Inflammatory macrophage treated with lipopolysaccharide for 4 hours (primary cell): ENCODE results near the gene AFF3.
"Not testable (repeated sequence)": the region's sequence is repeated elsewhere in the genome, so short reads cannot be mapped to it uniquely, and the experiment has no call there.

ENCODE experiments used
- DNase-seq: peaks from one replicate; pipeline ENCODE4 v3.0.0-alpha.2; 2020

The AFF3 gene

DNA sequence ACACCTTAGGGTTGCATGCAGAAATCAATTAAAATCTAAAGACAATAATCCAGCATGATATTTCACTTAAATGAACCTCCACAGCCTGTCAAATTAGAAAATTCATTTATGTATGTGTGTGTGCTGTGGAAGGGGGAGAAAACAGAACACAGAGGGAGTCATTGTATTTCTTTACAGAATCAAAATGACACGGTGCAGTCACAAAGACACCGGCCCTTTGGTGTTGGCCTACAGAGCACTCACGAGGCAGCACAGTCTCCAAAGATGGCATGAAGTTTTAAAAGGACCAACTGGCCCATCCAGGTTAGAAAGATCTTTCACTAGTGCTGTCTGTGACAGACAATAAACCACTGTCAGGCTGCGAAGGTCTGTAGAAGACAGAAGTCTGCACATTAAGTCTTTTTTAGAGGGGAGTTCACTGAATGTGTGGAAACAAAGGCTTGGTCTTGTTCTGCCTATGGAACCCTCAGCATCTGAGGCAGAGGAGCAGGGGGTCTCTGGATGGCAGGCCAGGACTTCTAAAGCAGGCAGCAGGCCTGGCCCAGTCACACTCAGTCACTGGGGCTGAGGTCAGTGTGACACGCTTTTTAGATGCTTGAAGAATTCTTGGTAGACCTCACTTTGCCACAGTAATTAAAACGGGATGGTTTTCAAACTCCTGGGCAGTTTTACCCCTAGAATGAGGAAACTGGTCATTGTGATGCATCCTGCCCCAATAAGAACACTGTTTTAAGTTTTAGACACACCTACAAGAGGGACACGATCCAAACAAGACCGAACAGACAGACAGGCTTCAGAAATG lies 184.9 kb downstream of the AFF3 start:
- DNase-seq, result no peak

DNA sequence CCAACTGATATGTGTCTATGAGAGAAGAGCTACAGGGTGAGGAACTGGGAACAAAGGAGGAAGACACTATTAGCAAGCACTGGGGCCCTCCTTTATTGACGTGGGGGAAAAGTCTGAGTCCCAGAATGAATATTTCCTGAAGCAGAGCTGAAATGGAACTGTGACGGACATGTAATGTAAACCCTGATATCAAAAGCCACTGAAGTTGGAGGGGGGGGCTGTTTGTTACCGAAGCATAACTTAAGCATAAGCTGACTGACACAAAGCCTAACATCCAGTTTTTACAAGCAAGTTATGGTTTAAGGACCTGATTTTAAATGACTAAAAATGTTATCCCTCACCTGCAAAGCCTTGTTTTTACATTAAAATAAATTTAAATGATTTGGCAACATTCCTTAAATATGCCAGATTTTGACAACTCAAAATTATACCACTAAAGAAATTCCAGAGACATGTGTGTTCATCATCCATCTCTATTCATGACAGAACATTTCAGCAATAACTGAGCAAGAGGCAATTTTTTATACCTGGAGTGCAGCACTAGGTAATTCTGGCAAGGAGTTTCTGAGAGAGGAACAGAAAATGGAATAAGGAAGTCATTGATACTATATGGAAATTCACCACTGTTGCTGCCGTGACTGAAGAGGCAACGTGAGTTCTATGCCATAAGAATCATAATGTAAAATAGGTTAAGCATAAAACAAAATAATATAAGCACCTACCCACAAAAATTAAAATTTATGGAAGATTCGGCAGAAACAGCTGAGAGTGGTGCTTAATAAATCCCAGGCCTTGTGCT lies 186.0 kb downstream of the AFF3 start:
- peak; percentile 27 for DNase-seq

DNA sequence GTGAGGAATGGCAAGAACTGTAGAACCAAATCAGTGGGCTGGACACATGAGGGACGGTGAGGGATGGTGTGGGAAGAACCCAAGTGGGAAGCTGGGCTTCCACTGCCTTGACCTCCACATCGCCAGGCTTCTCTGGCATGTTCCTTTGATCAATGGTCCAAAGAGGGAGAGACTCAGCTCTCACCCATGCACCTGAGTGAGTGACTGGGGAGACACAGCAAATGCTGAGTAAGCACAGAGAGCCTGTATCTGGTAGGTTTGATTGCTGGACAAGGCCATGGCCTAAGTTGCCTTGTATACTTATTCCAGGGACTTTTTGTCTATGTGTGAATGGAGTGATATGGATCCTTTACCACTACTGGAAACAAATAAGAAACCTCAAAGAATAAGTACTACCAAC lies 188.6 kb downstream of the AFF3 start:
- no peak for DNase-seq

DNA sequence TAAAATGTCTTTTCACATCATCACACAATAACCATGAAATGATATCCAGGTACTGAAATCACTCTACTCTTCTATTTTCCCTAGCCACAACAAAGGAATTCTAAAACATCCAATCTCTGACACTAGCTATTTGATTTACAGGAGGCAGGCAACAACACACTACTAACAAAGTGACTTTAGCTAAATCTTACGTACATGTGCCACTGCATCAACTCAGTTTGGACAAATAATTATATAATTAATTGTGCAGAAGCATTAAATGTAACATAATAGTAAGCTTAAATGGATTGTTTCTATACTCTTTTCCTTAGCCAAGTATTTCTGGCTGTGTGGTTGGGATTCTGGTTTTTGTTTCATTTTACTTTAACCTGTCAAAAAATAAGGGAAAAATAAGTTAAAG lies 192.4 kb downstream of the AFF3 start:
- DNase-seq, result no peak

DNA sequence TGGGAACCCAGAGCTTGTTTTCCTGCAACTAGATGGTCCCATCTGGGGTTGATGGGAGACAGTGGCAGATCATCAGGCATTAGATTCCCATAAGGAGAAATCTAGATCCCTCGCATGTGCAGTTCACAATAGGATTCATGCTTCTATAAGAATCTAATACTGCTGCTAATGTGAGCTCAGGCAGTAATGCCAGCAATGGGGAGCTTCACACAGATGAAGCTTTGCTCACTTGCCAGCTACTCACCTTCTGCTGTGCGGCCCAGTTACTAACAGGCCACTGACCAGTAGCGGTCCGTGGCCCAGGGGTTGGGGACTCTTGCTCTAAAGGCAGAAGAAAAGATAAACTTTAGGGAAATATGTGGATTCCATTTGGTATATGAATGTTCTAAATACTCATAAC lies 192.9 kb downstream of the AFF3 start:
- no peak for DNase-seq

DNA sequence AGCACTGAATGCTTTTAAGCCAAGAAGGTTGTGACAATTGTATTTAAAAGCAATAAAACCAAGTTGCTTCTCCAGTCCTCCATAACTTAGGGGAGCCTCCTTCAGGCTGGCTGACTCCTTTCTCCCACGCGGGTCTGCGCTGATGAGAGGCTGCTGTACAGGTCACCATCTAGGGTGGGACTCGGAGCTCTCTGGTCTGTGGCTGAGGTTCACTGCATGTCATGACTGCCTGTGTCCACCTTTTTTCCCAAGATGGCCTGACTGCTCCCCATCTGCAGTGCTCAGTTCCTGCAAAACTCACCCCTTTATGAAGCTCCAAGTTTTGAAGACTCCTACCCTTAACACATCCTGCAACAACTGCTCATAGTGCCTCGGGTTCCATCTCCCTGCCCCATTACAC lies 194.4 kb downstream of the AFF3 start:
- no peak for DNase-seq

DNA sequence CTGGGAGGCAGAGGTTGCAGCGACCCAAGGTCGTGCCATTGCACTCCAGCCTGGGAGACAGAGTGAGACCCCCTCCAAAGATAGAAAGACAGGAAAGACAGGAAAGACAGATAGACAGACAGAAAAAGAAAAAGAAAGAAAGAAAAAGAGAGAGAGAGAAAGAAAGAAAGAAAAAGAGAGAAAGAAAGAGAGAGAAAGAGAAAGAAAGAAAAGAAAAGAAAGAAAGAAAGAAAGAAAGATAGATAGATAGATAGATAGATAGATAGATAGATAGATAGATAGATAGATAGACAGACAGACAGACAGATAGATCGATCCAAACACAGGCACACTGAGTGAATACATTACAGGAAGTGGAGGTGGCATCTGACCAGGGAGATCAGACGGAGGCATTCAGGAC lies 195.0 kb downstream of the AFF3 start:
- not testable (repeated sequence) for DNase-seq

DNA sequence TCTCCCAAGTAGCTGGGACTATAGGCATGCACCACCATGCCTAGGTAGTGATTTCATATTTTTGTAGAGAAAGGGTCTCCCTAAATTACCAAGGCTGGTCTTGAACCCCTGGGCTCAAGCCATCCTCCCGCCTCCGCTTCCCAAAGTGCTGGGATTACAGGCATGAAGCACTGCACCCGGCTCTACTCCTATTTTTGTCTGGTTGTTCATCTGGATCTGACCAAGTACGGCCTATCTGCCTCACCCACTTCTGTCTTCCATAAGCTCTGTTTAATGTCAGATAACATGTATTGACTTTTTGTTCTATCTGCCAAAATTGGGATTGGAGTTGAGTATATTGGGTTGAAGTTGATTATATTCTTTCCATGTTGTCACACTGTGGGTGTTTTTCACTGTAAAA lies 198.4 kb downstream of the AFF3 start:
- no peak for DNase-seq

DNA sequence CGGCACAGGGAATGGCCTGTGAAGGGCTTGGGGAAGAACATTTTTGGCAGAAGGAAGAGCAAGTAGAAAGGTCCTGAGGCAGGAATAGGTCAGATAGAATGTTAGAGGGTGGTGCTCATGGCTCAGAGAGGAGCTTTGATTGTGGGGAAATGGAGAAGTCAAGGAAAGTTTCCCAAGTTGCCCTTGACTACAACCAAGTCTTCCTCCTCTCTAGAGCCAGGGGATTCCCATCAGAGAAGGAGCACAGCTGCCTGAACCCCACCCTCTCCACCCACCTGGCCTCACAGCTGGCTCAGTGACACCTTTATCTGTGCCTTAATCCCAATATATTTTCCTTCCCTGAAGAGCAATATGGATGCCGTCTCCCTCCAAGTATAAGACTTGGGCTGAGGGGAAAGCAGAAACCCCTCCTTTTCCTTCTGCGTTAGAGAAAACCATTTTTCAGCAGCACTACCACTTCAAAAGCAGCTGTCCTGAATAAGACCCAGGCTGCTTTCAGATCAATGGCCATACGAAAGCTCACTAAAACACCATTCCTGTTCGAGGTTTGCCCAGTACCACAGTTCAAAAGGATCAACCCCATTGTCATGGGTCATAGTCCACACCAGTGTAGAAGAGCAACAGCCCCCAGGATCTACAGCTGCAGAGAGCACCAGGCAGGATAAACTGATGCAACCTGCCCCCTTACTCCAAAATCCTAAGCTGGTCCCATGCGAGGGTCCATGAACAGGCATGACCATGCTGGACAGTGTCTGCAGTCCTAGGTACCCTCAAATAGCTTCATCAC lies 199.6 kb downstream of the AFF3 start:
- peak; percentile 4 for DNase-seq

DNA sequence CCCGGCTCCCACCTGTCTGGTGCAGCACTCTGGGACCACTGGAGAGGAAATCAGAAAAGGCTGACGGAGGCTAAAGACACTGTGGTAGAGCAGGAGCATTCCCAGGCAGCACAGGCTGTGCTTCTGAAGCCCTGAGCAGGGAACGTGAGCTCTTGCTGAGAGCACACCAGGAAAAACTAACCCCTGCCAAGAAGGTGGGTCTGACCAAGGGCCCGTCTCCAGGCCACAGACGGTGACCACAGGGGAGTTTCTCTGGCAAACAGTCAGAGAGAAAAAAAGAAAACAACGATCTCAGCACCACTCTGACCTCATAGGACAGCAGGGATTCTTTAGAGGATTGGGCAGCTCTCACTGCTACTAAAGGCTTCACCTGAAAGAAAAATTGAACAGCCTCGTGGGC lies 201.4 kb downstream of the AFF3 start:
- no peak for DNase-seq

DNA sequence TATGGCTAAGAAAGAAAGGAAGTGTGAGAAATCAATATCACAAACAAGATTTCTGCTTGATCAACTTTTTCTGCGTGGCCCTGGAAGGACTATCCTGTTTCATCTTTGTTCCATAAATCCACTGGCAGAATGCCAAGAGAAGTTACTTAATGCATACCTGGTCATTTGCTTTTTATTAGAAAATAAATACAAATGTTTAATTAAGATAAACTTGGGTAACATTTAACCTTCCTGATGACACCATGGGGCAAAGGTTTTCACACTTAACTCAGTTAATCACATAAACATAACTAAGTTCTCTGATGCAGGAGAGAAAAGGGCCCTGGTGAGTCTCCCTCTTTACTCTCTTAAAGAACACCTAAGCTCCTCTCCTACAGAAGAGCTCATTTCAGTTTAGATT lies 203.3 kb downstream of the AFF3 start:
- DNase-seq, result no peak

DNA sequence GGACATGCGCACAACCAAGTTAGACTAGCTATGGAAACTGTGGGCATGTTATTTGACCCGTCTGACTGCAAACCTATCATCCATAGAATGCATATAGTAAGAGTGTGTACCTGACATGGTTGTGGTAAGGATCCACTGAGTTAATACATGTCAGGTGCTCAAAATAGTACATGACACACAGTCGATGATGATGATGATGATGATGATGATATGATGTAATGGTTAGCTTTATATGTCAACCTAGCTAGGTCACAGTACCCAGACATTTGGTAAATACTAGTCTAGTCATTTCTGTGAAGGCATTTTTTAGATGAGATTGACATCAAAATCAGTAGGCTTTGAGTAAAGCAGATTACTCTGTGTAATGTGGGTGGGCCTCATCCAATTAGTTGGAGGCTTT lies 204.1 kb downstream of the AFF3 start:
- DNase-seq, result no peak

DNA sequence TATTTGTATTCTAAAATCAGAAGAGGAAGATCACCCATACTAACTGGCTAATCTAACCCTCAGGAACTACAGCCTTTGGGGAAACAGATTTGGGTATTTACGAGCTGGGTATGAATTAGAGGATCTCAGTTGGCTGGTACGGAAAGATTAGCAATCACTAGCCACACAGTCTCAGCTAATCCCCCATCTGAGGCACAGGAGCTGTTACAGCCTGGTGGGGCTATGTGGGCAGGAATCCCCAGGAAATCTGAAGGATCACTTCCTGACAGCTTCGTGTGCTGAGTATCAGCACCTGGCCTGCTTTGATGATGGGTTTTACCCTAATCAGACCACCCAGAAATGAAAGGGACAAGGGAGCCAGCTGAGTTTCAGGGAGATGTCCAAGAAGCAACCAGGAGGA lies 206.3 kb downstream of the AFF3 start:
- no peak for DNase-seq

DNA sequence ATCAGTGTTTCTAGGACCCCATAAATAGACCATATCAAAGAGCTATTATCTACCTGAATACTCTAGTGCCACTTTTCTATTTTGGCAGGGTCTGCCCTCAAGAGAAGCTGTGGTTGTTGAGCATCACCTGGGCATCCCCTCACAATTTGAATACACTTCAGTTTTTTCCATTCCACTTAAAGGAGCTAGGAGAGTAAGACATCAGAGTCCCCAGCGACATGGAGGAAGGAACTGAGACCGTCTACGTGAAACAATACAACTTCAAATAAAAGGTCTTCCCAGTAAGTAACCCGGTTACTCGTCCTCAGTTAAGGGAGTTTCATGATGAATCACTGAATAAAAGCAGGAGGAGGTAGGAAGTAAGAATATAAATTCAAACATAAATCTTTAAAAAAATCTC lies 206.7 kb downstream of the AFF3 start:
- DNase-seq, result no peak

DNA sequence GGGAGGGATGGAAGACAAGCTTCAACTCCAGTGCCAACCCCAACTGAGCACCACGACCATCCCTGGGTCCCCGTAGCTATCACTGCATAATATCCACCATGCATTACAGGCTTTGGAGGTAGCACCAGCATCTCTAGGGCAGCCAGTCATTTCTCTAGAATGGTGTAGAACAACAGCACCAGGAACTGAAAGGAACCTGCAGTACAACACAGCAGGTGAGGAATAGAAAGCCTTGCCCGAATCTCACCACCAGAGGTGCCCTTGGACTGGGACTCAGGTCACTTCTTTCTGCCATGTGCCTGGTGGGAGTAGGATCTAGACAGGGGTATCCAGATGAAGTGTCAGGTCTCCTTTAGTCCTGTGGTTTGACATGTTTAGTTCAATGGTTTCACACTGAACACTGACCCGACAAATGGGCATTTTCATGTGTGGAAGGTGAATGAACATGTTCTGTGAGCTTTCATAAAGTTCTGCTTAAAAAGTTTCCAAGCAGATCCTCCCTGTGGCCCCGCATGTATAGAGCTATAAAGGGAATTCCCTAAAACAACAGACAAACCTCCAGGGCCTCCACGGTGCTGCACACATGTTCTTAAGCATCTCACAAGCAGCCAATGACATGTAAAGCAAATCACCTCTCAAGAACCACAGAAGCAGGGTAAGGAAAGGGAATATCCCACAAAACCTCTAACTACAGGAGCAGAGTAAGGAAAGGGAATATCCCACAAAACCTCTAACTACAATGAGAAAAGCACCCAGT lies 208.3 kb downstream of the AFF3 start:
- no peak for DNase-seq

DNA sequence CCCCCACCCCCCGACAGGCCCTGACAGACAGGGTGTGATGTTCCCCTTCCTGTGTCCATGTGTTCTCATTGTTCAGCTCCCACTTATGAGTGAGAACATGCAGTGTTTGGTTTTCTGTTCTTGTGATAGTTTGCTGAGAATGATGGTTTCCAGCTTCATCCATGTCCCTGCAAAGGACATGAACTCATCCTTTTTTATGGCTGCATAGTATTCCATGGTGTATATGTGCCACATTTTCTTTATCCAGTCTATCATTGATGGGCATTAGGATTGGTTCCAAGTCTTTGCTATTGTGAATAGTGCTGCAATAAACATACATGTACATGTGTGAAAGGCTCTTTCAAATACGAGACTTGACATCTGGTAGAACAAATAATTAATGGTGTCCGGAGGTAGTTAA lies 208.9 kb downstream of the AFF3 start:
- DNase-seq, result not testable (repeated sequence)

DNA sequence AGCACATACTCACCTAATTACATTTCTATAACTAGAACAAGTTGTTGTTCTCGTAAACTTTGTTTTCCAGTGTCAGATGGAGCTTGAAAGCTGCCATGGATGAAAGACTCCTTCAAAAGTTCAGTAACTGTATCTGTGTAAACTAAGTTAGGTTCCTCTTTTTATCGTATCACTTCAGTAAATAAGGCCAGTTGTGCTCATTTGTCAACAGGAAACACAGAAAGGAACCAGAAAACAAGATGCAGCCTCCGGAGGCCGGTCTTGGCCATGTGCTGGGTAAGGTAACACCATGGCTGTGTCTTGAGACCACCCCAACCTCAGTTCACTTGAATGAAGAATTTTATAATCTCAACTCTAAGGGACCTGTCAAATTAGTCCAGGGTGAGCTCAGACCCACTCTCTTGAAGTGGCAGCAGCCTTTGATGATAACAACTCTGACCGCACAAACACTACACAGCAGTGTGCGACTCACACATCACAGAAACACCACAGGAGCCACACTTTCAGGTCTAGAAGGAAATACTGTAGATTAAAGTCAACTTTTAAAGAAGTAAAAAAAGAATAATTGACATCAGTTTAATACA lies 213.8 kb downstream of the AFF3 start:
- peak; percentile 32 for DNase-seq

DNA sequence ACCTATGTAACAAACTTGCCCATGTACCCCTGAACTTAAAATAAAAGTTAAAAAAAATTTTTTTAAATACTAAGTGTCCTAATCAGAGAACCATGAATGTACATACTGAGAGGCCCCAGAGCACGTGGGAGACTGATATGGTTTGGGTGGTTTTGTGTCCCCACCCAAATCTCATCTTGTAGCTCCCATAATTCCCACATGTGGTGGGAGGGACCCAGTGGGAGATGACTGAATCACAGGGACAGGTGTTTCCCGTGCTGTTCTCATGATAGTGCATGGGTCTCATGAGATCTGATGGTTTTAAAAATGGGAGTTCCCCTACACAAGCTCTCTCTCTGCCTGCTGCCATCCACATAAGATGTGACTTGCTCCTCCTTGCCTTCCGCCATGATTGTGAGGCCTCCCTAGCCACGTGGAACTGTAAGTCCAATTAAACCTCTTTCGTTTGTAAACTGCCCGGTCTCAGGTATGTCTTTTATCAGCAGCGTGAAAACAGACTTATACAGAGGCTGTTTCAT lies 214.6 kb downstream of the AFF3 start:
- not testable (repeated sequence) for DNase-seq

DNA sequence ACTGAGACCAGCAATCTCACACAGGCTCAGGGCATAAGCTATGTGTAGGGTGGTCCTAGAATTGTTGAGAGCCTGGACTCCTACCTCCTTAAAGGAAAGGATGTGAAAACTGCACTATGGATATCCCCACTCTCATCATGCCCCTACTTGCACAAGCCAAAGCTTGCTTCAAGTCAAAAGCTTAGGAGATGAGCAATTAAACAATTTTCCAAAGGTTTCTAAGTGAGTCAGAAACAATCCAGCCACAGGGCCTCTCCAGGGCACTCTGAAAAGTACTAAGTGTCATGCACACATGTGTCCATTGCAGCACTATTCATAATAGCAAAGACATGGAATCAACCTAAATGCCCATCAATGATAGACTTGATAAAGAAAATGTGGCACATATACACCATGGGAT lies 215.4 kb downstream of the AFF3 start:
- no peak for DNase-seq

DNA sequence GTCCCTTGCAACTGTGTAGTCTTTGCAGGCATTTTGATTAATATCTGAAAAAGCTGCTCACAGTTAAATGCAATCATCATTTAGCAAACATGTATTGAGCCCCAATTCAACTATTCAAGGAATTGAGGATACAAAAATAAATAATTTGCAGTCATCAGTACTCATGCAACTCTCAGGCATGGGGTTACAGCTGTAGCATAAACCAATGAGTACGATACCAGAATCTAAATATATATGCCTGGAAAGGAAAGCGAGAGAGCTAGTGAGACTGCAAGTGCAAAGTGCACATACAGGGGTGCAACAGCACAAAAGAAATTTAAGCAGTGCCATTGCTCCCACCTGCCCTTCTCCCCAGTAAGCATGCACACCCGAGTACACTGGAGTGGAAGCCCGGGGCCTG lies 216.4 kb downstream of the AFF3 start:
- DNase-seq, result no peak

DNA sequence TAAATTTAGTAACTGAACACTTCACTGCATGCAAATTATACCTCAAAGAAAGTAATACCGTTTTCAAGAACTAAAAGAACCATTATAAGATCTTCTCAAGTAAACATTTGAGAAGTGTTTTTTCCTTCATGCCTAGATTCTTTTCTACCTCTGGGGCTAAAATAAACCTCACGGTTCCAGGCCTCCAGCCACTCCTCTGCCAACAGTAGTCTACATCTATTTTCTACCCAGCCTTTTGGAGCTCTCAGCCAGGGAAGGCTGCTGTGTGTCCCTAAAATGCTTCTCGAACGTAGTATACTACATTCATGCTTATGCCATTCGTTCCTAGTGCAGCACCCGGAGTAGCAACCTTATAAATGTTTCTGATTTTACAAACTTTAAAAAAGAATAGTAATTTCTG lies 219.7 kb downstream of the AFF3 start:
- no peak for DNase-seq

DNA sequence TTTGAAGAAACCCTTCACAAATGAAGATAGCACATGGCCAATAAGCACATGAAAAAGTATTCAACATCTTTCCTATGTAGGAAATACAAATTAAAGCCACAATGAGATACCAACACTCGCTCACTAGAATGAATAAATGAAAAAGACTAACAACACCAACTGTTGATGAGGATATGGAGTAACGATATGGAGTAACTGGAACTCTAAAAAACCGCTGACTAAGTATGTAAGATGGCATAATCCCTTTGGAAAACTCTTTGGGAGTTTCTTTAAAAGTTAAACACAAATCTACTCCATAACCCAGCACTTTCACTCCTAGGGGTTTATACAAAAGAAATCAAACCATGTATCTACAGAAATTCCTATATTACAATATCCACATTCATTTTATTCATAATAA lies 220.5 kb downstream of the AFF3 start:
- DNase-seq, result no peak
